Nephron progenitor cell (in vitro differentiated cells): ENCODE results near the gene RFESD.
A peak's percentile ranks its signal among the peaks of the same experiment; 100 is the strongest.

ENCODE experiments used
- DNase-seq: peaks from one replicate; pipeline ENCODE4 v3.0.0; 2021
- H3K27ac Mint-ChIP-seq: 2 replicates; pipeline ENCODE4 v1.8.0; 2021; ENCODE audit warnings: mild to moderate bottlenecking, moderate library complexity, mixed read lengths
- H3K27me3 Mint-ChIP-seq: 2 replicates; pipeline ENCODE4 v1.8.0; 2021; ENCODE audit warnings: mild to moderate bottlenecking, low read depth, mixed read lengths; ENCODE audit not compliant: poor library complexity
- H3K36me3 Mint-ChIP-seq: 2 replicates; pipeline ENCODE4 v1.8.0; 2021; ENCODE audit warnings: low read depth, mixed read lengths
- H3K4me1 Mint-ChIP-seq: 2 replicates; pipeline ENCODE4 v1.8.0; 2021; ENCODE audit warnings: mixed read lengths
- H3K4me3 Mint-ChIP-seq: 2 replicates; pipeline ENCODE4 v1.8.0; 2021; ENCODE audit warnings: mild to moderate bottlenecking, moderate library complexity, mixed read lengths
- H3K9me3 Mint-ChIP-seq: 2 replicates; pipeline ENCODE4 v1.8.0; 2021; ENCODE audit warnings: mild to moderate bottlenecking, moderate library complexity, mixed read lengths
- CTCF ChIP-seq: fragments of 200-600 bp; sonication (generic); IDR thresholded peaks from 2 replicates; pipeline ENCODE4 v1.5.0; 2021; ENCODE audit warnings: antibody characterized with exemption

The RFESD gene

GRCh38 chr5:95610546-95610945 is 36.0 kb upstream of the RFESD start:
- Mint-ChIP-seq H3K4me1 (no peaks in the 10 kb centered on the region), H3K9me3 (peaks cover 22% of the 10 kb centered on the region), H3K27me3 (peaks cover 8% of the 10 kb centered on the region), H3K4me3 (no peak overlapping the region), H3K36me3 (peaks cover 8% of the 10 kb centered on the region), H3K27ac (no peak overlapping the region)
- DNase-seq: no peak
- no peak for TF ChIP-seq CTCF

- Mint-ChIP-seq H3K4me1 (no peaks in the 10 kb centered on the region), H3K4me3 (no peak overlapping the region), H3K36me3 (peaks cover 7% of the 10 kb centered on the region), H3K9me3 (peaks cover 22% of the 10 kb centered on the region), H3K27ac (no peak overlapping the region), H3K27me3 (peaks cover 9% of the 10 kb centered on the region)
- no peak for DNase-seq
- TF ChIP-seq CTCF: no peak
Observed at GRCh38 chr5:95611396-95611795, 35.2 kb upstream of the RFESD start.

GRCh38 chr5:95613514-95613913 is 33.1 kb upstream of the RFESD start:
- no peak for TF ChIP-seq CTCF
- Mint-ChIP-seq H3K27me3 (peaks cover 30% of the 10 kb centered on the region), H3K4me1 (no peaks in the 10 kb centered on the region), H3K4me3 (no peak overlapping the region), H3K36me3 (peaks cover 7% of the 10 kb centered on the region), H3K27ac (no peak overlapping the region), H3K9me3 (peaks cover 25% of the 10 kb centered on the region)
- DNase-seq: no peak

GRCh38 chr5:95615164-95615467 is 31.5 kb upstream of the RFESD start:
- TF ChIP-seq CTCF: no peak
- Mint-ChIP-seq H3K9me3 (peaks cover 28% of the 10 kb centered on the region), H3K4me1 (peaks cover 8% of the 10 kb centered on the region), H3K4me3 (no peak overlapping the region), H3K27ac (no peak overlapping the region), H3K27me3 (peaks cover 46% of the 10 kb centered on the region), H3K36me3 (peaks cover 7% of the 10 kb centered on the region)
- DNase-seq: no peak

- peaks cover 28% of the 10 kb centered on the region for H3K9me3 Mint-ChIP-seq
- H3K27me3 Mint-ChIP-seq: peaks cover 59% of the 10 kb centered on the region
- H3K36me3 Mint-ChIP-seq: peaks cover 7% of the 10 kb centered on the region
- peaks cover 13% of the 10 kb centered on the region for H3K4me1 Mint-ChIP-seq
- no peak for TF ChIP-seq CTCF
- H3K27ac Mint-ChIP-seq: no peak overlapping the region
- H3K4me3 Mint-ChIP-seq: no peak overlapping the region
- DNase-seq: no peak
Observed at GRCh38 chr5:95617057-95617456, 29.5 kb upstream of the RFESD start.

- peaks cover 13% of the 10 kb centered on the region for H3K4me1 Mint-ChIP-seq
Observed at GRCh38 chr5:95619096-95619495, 27.5 kb upstream of the RFESD start.

More at GRCh38 chr5:95619096-95619495, 27.5 kb upstream of the RFESD start:
- Mint-ChIP-seq H3K9me3 (peaks cover 13% of the 10 kb centered on the region), H3K27me3 (peaks cover 72% of the 10 kb centered on the region), H3K36me3 (no peaks in the 10 kb centered on the region), H3K4me3 (peak overlapping the region; percentile 84), H3K27ac (no peak overlapping the region)
- no peak for TF ChIP-seq CTCF
- no peak for DNase-seq
